Memory B cell (primary cell): Measurements from ENCODE around the gene C10orf120.

Experiments used
- ATAC-seq: fragments of 150-1000 bp; cut with Tn5 transposase; 2 replicates; pipeline ENCODE4 v1.10.0; 2021; ENCODE audit warnings: low read depth, mild to moderate bottlenecking, moderate library complexity
- DNase-seq, 2 donors: peaks; one replicate each; pipeline ENCODE4 v3.0.0; 2022; ENCODE audit warnings: low spot score in 2 of 2
- H3K27ac Mint-ChIP-seq: one replicate; pipeline ENCODE4 v1.8.0; 2022; ENCODE audit warnings: mild to moderate bottlenecking, moderate library complexity, mixed read lengths
- H3K27me3 Mint-ChIP-seq: one replicate; pipeline ENCODE4 v1.8.0; 2022; ENCODE audit warnings: mixed read lengths
- H3K36me3 Mint-ChIP-seq: one replicate; pipeline ENCODE4 v1.8.0; 2022; ENCODE audit warnings: mild to moderate bottlenecking, mixed read lengths
- H3K4me1 Mint-ChIP-seq: one replicate; pipeline ENCODE4 v1.8.0; 2022; ENCODE audit warnings: mixed read lengths
- H3K4me3 Mint-ChIP-seq: one replicate; pipeline ENCODE4 v1.8.0; 2022; ENCODE audit warnings: mild to moderate bottlenecking, moderate library complexity, mixed read lengths
- H3K9me3 Mint-ChIP-seq: one replicate; pipeline ENCODE4 v1.8.0; 2022; ENCODE audit warnings: mixed read lengths

Gene C10orf120

GRCh38 chr10:122699796-122700455, at the start of gene C10orf120:
Gene C10orf120, minus strand, starts transcription at chr10:122699846. Its CDS starts 56 bp downstream, at chr10:122699790.
- Mint-ChIP-seq H3K4me3 (no peak within 1 kb of the TSS), H3K27ac (no peak within 1 kb of the TSS), H3K9me3 (no peaks in the 10 kb centered on the region), H3K4me1 (peaks cover 6% of the 10 kb centered on the region), H3K36me3 (no peaks in the 10 kb centered on the region), H3K27me3 (peaks cover 3% of the 10 kb centered on the region)
- ATAC-seq (no peak), DNase-seq (no peak)

- no peak for DNase-seq
- Mint-ChIP-seq H3K9me3 (no peaks in the 10 kb centered on the region), H3K4me1 (no peaks in the 10 kb centered on the region), H3K36me3 (no peaks in the 10 kb centered on the region), H3K27ac (no peak overlapping the region), H3K27me3 (peaks cover 4% of the 10 kb centered on the region), H3K4me3 (no peak overlapping the region)
- no peak for ATAC-seq
Observed at GRCh38 chr10:122748496-122748895, 48.9 kb upstream of the C10orf120 start.

GRCh38 chr10:122746408-122746807, 46.8 kb upstream of the C10orf120 start:
- Mint-ChIP-seq H3K9me3 (no peaks in the 10 kb centered on the region), H3K27ac (no peak overlapping the region), H3K4me3 (no peak overlapping the region), H3K36me3 (no peaks in the 10 kb centered on the region), H3K27me3 (peaks cover 4% of the 10 kb centered on the region), H3K4me1 (no peaks in the 10 kb centered on the region)
- DNase-seq, result no peak
- ATAC-seq, result no peak

GRCh38 chr10:122744257-122744656, 44.6 kb upstream of the C10orf120 start:
- peaks cover 6% of the 10 kb centered on the region for H3K27me3 Mint-ChIP-seq
- H3K36me3 Mint-ChIP-seq, result no peaks in the 10 kb centered on the region
- DNase-seq, result no peak
- H3K27ac Mint-ChIP-seq, result no peak overlapping the region
- no peak for ATAC-seq
- no peaks in the 10 kb centered on the region for H3K4me1 Mint-ChIP-seq
- H3K9me3 Mint-ChIP-seq, result no peaks in the 10 kb centered on the region
- H3K4me3 Mint-ChIP-seq, result no peak overlapping the region

GRCh38 chr10:122740640-122741039, 41.0 kb upstream of the C10orf120 start:
- Mint-ChIP-seq H3K4me3 (no peak overlapping the region), H3K27me3 (peaks cover 7% of the 10 kb centered on the region), H3K36me3 (no peaks in the 10 kb centered on the region), H3K27ac (no peak overlapping the region), H3K9me3 (no peaks in the 10 kb centered on the region), H3K4me1 (no peaks in the 10 kb centered on the region)
- DNase-seq, result no peak
- ATAC-seq, result no peak

- no peaks in the 10 kb centered on the region for H3K36me3 Mint-ChIP-seq
- peaks cover 12% of the 10 kb centered on the region for H3K27me3 Mint-ChIP-seq
- no peaks in the 10 kb centered on the region for H3K9me3 Mint-ChIP-seq
- ATAC-seq (no peak), DNase-seq (no peak)
- no peak overlapping the region for H3K4me3 Mint-ChIP-seq
- no peak overlapping the region for H3K27ac Mint-ChIP-seq
- H3K4me1 Mint-ChIP-seq, result no peaks in the 10 kb centered on the region
Observed at GRCh38 chr10:122738031-122738430, 38.4 kb upstream of the C10orf120 start.

- no peak for ATAC-seq
- no peak for DNase-seq
- Mint-ChIP-seq H3K36me3 (no peaks in the 10 kb centered on the region), H3K4me3 (no peak overlapping the region), H3K4me1 (no peaks in the 10 kb centered on the region), H3K9me3 (no peaks in the 10 kb centered on the region), H3K27me3 (peaks cover 18% of the 10 kb centered on the region), H3K27ac (no peak overlapping the region)
Observed at GRCh38 chr10:122733931-122734665, 34.5 kb upstream of the C10orf120 start.

- Mint-ChIP-seq H3K9me3 (no peaks in the 10 kb centered on the region), H3K36me3 (no peaks in the 10 kb centered on the region), H3K27ac (no peak overlapping the region), H3K4me3 (no peak overlapping the region), H3K27me3 (peaks cover 18% of the 10 kb centered on the region), H3K4me1 (no peaks in the 10 kb centered on the region)
- DNase-seq (no peak), ATAC-seq (no peak)
Observed at GRCh38 chr10:122733443-122733842, 33.8 kb upstream of the C10orf120 start.

GRCh38 chr10:122730238-122730637, 30.6 kb upstream of the C10orf120 start:
- no peaks in the 10 kb centered on the region for H3K9me3 Mint-ChIP-seq
- DNase-seq, result no peak
- no peaks in the 10 kb centered on the region for H3K4me1 Mint-ChIP-seq
- peaks cover 16% of the 10 kb centered on the region for H3K27me3 Mint-ChIP-seq
- no peak overlapping the region for H3K27ac Mint-ChIP-seq
- no peak overlapping the region for H3K4me3 Mint-ChIP-seq
- no peak for ATAC-seq
- no peaks in the 10 kb centered on the region for H3K36me3 Mint-ChIP-seq

- H3K9me3 Mint-ChIP-seq, result no peaks in the 10 kb centered on the region
- H3K27ac Mint-ChIP-seq, result no peak overlapping the region
- no peaks in the 10 kb centered on the region for H3K36me3 Mint-ChIP-seq
- peaks cover 16% of the 10 kb centered on the region for H3K27me3 Mint-ChIP-seq
- no peak for DNase-seq
- ATAC-seq, result no peak
- no peaks in the 10 kb centered on the region for H3K4me1 Mint-ChIP-seq
- no peak overlapping the region for H3K4me3 Mint-ChIP-seq
Observed at GRCh38 chr10:122729126-122729525, 29.5 kb upstream of the C10orf120 start.

- DNase-seq, result no peak
- H3K27ac Mint-ChIP-seq, result no peak overlapping the region
- H3K4me1 Mint-ChIP-seq, result no peaks in the 10 kb centered on the region
- no peak overlapping the region for H3K4me3 Mint-ChIP-seq
- peaks cover 10% of the 10 kb centered on the region for H3K27me3 Mint-ChIP-seq
- ATAC-seq, result no peak
- no peaks in the 10 kb centered on the region for H3K9me3 Mint-ChIP-seq
- H3K36me3 Mint-ChIP-seq, result no peaks in the 10 kb centered on the region
Observed at GRCh38 chr10:122727426-122727825, 27.8 kb upstream of the C10orf120 start.

GRCh38 chr10:122725768-122726167, 26.1 kb upstream of the C10orf120 start:
- Mint-ChIP-seq H3K9me3 (no peaks in the 10 kb centered on the region), H3K27ac (no peak overlapping the region), H3K4me1 (no peaks in the 10 kb centered on the region), H3K36me3 (no peaks in the 10 kb centered on the region), H3K27me3 (peaks cover 6% of the 10 kb centered on the region), H3K4me3 (no peak overlapping the region)
- DNase-seq (no peak), ATAC-seq (no peak)

- Mint-ChIP-seq H3K27ac (no peak overlapping the region), H3K27me3 (peaks cover 6% of the 10 kb centered on the region), H3K4me3 (no peak overlapping the region), H3K36me3 (no peaks in the 10 kb centered on the region), H3K9me3 (no peaks in the 10 kb centered on the region), H3K4me1 (no peaks in the 10 kb centered on the region)
- ATAC-seq, result no peak
- no peak for DNase-seq
Observed at GRCh38 chr10:122725006-122725405, 25.4 kb upstream of the C10orf120 start.

GRCh38 chr10:122721111-122721510, 21.5 kb upstream of the C10orf120 start:
- Mint-ChIP-seq H3K9me3 (no peaks in the 10 kb centered on the region), H3K36me3 (no peaks in the 10 kb centered on the region), H3K4me3 (no peak overlapping the region), H3K4me1 (no peaks in the 10 kb centered on the region), H3K27me3 (no peaks in the 10 kb centered on the region), H3K27ac (no peak overlapping the region)
- ATAC-seq (no peak), DNase-seq (no peak)

- no peak for DNase-seq
Observed at GRCh38 chr10:122716025-122716424, 16.4 kb upstream of the C10orf120 start.

More at GRCh38 chr10:122716025-122716424, 16.4 kb upstream of the C10orf120 start:
- H3K9me3 Mint-ChIP-seq, result no peaks in the 10 kb centered on the region
- no peak for ATAC-seq
- H3K4me3 Mint-ChIP-seq, result no peak overlapping the region
- no peaks in the 10 kb centered on the region for H3K4me1 Mint-ChIP-seq
- peaks cover 1% of the 10 kb centered on the region for H3K27me3 Mint-ChIP-seq
- no peak overlapping the region for H3K27ac Mint-ChIP-seq
- no peaks in the 10 kb centered on the region for H3K36me3 Mint-ChIP-seq
